Type B pancreatic cell (in vitro differentiated cells): ENCODE results near the gene RARB. TPM values are rescaled to one million over a fixed set of nuclear protein-coding genes. Genes with fewer than 3 reads are reported as not detected.
A peak's percentile ranks its signal among the peaks of the same experiment; 100 is the strongest.

Experiments
- DNase-seq: peaks from one replicate; pipeline ENCODE4 v3.0.0; 2021; ENCODE audit warnings: mixed read lengths; ENCODE audit not compliant: unreplicated experiment; ENCODE audit errors: extremely low spot score
- H3K27ac Mint-ChIP-seq: 2 replicates; pipeline ENCODE4 v1.8.0; 2021; ENCODE audit warnings: mild to moderate bottlenecking, mixed read lengths
- H3K27me3 Mint-ChIP-seq: 2 replicates; pipeline ENCODE4 v1.8.0; 2021; ENCODE audit warnings: mixed read lengths
- H3K36me3 Mint-ChIP-seq: 2 replicates; pipeline ENCODE4 v1.8.0; 2021; ENCODE audit warnings: mixed read lengths
- H3K4me1 Mint-ChIP-seq: one replicate; pipeline ENCODE4 v1.8.0; 2021; ENCODE audit warnings: mixed read lengths; ENCODE audit not compliant: unreplicated experiment
- H3K4me3 Mint-ChIP-seq: 2 replicates; pipeline ENCODE4 v1.8.0; 2021; ENCODE audit warnings: mild to moderate bottlenecking, mixed read lengths
- H3K9me3 Mint-ChIP-seq: 2 replicates; pipeline ENCODE4 v1.8.0; 2021; ENCODE audit warnings: mixed read lengths
- CTCF ChIP-seq: fragments of 200-600 bp; sonication (generic); conservative IDR thresholded peaks from 2 replicates; pipeline ENCODE4 v1.5.0; 2021; ENCODE audit warnings: antibody characterized with exemption, mild to moderate bottlenecking
- total RNA-seq: library from RNA; stranded (reverse); gene quantifications from 2 replicates; pipeline ENCODE4 v1.2.1, GENCODE V29; 2021; ENCODE audit warnings: low replicate concordance

RARB gene
- total RNA-seq, 1 donor from 2014 or later: 28.2 TPM

GRCh38 chr3:25495304-25495703 lies 67.2 kb downstream of the RARB start:
- H3K4me1 Mint-ChIP-seq: peaks cover 12% of the 10 kb centered on the region
- peaks cover 10% of the 10 kb centered on the region for H3K9me3 Mint-ChIP-seq
- TF ChIP-seq CTCF: no peak
- H3K4me3 Mint-ChIP-seq: no peak overlapping the region
- peaks cover 63% of the 10 kb centered on the region for H3K36me3 Mint-ChIP-seq
- H3K27ac Mint-ChIP-seq: no peak overlapping the region
- no peaks in the 10 kb centered on the region for H3K27me3 Mint-ChIP-seq
- no peak for DNase-seq

GRCh38 chr3:25495726-25496253 lies 67.7 kb downstream of the RARB start:
- Mint-ChIP-seq H3K36me3 (peaks cover 58% of the 10 kb centered on the region), H3K27me3 (no peaks in the 10 kb centered on the region), H3K4me3 (no peak overlapping the region), H3K27ac (no peak overlapping the region), H3K9me3 (peaks cover 10% of the 10 kb centered on the region), H3K4me1 (peaks cover 12% of the 10 kb centered on the region)
- no peak for TF ChIP-seq CTCF
- no peak for DNase-seq

GRCh38 chr3:25497096-25497495 lies 69.0 kb downstream of the RARB start:
- no peak for TF ChIP-seq CTCF
- no peaks in the 10 kb centered on the region for H3K27me3 Mint-ChIP-seq
- H3K27ac Mint-ChIP-seq: no peak overlapping the region
- peaks cover 12% of the 10 kb centered on the region for H3K4me1 Mint-ChIP-seq
- no peak for DNase-seq
- H3K36me3 Mint-ChIP-seq: peaks cover 60% of the 10 kb centered on the region
- H3K9me3 Mint-ChIP-seq: peaks cover 9% of the 10 kb centered on the region
- no peak overlapping the region for H3K4me3 Mint-ChIP-seq

- Mint-ChIP-seq H3K4me3 (no peak overlapping the region), H3K27me3 (no peaks in the 10 kb centered on the region), H3K36me3 (peaks cover 58% of the 10 kb centered on the region), H3K27ac (no peak overlapping the region), H3K9me3 (peaks cover 8% of the 10 kb centered on the region), H3K4me1 (peaks cover 23% of the 10 kb centered on the region)
- no peak for DNase-seq
- no peak for TF ChIP-seq CTCF
These were observed 72.7 kb downstream of the RARB start for GRCh38 chr3:25500706-25501210.

GRCh38 chr3:25502233-25502632 lies 74.2 kb downstream of the RARB start:
- Mint-ChIP-seq H3K4me3 (no peak overlapping the region), H3K27me3 (no peaks in the 10 kb centered on the region), H3K4me1 (peaks cover 31% of the 10 kb centered on the region), H3K9me3 (peaks cover 7% of the 10 kb centered on the region), H3K36me3 (peaks cover 61% of the 10 kb centered on the region), H3K27ac (no peak overlapping the region)
- no peak for TF ChIP-seq CTCF
- DNase-seq: no peak

GRCh38 chr3:25503898-25504301 lies 75.8 kb downstream of the RARB start:
- Mint-ChIP-seq H3K27me3 (no peaks in the 10 kb centered on the region), H3K27ac (peak overlapping the region; percentile 67), H3K4me1 (peaks cover 39% of the 10 kb centered on the region), H3K4me3 (peak overlapping the region; percentile 29), H3K9me3 (peaks cover 11% of the 10 kb centered on the region), H3K36me3 (peaks cover 51% of the 10 kb centered on the region)
- no peak for TF ChIP-seq CTCF
- DNase-seq: no peak
